ENCODE data around the gene AFAP1L1.

- no peak for TF ChIP-seq EZH2 (IDR thresholded peaks at IDR 0.05; ENCODE audit: borderline replicate concordance)
- TF ChIP-seq CTCF (IDR thresholded peaks at IDR 0.05; ENCODE audit: poor library complexity), result no peak
- TF ChIP-seq EZH2phosphoT487 (IDR thresholded peaks at IDR 0.05; ENCODE audit: low read depth, severe bottlenecking, unreplicated experiment), result no peak
Measured at GRCh38 chr5:149267241-149267973, 4.3 kb upstream of the AFAP1L1 start.
